Esophagus muscularis mucosa (tissue), 3 donors: ENCODE results near the gene SCYGR2.

Experiments used
- CTCF ChIP-seq, 3 experiments: fragments of 200-600 bp in 2 of 3; fragments of 450-650 bp in 1 of 3; sonication (generic) in 2 of 3; IDR thresholded peaks; one replicate each; pipeline ENCODE4 v1.5.1; 2017 to 2019; ENCODE audit warnings: antibody characterized with exemption in 3 of 3, mild to moderate bottlenecking in 2 of 3, moderate library complexity in 1 of 3
- POLR2AphosphoS5 ChIP-seq, 2 donors: sonication (generic); formaldehyde crosslinking; IDR thresholded peaks; one replicate each; pipeline ENCODE4 v1.6.1; 2017; ENCODE audit warnings: antibody characterized with exemption in 2 of 2

- TF ChIP-seq CTCF (IDR thresholded peaks at IDR 0.05), result no peak
- no peak for TF ChIP-seq POLR2AphosphoS5 (IDR thresholded peaks at IDR 0.05)
These were observed 14.6 kb downstream of the SCYGR2 start for GRCh38 chr2:227613272-227613660.
